Nucleus accumbens (tissue), 56 donors: Measurements from ENCODE around the gene MYO1C.
"Not testable (repeated sequence)": the region's sequence is repeated elsewhere in the genome, so short reads cannot be mapped to it uniquely, and the experiment has no call there.

Experiments used
- DNase-seq, 56 donors: peaks; one replicate each; lab custom pipeline; 2025; lab: John Stamatoyannopoulos, UW

Gene MYO1C

DNA sequence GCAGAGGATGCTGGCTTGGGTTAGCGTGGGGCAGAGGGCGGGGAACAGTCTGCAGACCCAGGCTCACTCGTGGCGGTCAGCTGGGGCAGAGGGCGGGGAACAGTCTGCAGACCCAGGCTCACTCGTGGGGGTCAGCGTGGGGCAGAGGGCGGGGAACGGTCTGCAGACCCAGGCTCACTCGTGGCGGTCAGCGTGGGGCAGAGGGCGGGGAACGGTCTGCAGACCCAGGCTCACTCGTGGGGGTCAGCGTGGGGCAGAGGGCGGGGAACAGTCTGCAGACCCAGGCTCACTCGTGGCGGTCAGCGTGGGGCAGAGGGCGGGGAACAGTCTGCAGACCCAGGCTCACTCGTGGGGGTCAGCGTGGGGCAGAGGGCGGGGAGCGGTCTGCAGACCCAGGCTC lies 16.2 kb upstream of the MYO1C start:
- not testable (repeated sequence) for DNase-seq

DNA sequence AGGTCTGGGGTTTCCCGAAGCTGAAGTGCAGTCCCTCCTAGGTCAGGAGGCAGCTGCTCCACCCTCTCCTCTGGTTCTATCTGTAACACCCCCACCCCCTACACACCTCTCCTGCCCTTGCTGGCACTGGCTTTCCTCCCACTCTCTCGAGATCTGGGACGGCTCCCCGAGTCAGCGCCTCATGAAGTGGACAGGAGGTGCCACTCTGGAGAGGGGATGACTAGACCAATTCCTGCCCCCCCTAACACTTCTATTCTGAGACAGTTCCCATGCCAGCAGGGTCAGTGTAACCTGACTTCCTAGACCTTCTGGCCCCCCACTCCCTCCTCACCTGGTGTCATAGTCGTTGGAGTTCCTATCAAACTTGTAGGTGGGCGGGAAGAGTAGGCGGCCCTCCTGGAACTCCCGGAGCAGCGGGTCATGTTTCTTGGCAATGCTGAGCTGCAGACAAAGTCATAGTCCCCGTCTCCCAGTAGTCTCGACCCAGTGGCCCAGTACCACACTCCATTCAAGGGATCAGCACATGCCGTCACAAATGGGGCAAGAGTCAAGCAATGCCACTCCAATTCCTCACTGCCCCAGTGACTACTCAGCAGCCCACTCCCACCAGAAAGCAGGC lies 14.3 kb upstream of the MYO1C start:
- no peak for DNase-seq

DNA sequence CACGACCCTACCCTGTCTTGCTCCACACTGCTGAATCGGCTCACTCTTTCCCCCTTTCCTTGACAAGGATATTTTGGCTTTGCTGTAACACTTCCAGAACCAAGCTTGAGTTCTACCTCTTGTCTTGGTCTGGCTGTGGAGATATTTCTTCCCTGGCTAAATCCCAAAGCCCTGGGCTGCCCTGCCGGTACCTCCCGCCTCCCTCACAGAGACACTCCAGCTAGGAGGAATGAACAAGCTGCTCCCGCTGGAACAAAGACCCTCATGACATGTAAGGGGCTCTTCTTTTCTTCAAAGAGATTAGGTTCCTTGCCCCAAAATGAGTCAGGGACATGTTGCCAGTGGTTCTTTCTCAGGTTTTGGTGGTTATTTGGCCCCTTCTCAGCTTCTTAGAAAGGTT lies 13.1 kb upstream of the MYO1C start:
- no peak for DNase-seq

DNA sequence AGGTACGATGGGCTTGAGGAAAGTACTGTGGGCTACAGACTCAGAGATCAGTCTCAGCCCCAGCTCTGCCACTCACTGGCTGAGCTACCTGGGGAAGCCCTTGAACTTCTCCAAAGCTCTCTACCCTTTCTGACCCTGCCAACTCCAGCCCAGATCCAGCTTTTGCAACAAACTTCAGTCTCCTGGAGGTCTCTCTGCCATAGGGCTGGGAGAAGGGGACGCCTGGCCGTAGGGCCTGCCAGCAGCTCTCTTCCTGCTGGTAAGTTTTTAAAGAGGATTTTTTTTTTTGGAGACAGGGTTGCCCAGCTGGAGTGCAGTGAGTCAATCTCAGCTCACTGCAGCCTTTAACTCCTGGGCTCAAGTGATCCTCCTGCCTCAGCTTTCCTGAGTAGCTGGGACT lies 12.4 kb upstream of the MYO1C start:
- DNase-seq = no peak

DNA sequence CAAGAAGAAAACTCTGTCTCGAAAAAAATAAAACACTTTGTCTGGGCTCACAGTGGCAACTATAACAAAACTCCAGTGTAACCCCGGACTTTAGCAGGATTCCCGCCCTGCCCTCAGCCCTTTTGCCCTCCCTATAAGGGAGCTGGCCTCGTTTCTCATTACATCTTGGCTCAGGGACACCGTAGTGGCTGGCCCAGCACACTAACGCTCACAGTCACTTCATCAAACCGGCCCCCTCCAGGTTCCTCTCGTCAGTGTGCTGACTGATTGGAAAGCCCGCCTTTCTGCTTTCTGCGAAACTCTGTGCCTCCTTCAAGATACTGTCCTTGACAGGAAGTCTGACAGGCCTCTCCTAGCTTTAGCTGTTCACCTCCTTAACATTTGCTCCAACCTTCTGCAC lies 11.2 kb upstream of the MYO1C start:
- DNase-seq = no peak

DNA sequence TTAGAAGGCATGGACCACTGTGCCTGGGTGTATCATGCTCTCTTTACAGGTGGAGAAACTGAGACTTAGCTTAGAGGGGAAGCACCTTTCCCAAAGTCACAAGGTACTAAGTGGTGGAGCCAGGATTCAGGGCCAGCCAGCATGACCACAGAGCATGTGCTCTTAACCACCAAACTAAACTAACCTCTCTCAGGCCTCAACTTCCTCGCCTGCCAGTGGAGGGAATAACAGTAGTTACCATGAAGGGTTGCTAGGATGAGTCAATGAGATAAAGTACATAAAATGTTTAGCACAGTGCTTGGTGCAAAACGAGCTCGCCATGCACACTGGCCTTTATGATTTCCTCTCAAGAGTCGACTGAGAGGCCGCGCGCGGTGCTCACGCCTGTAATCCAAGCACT lies 6.4 kb upstream of the MYO1C start:
- no peak for DNase-seq

DNA sequence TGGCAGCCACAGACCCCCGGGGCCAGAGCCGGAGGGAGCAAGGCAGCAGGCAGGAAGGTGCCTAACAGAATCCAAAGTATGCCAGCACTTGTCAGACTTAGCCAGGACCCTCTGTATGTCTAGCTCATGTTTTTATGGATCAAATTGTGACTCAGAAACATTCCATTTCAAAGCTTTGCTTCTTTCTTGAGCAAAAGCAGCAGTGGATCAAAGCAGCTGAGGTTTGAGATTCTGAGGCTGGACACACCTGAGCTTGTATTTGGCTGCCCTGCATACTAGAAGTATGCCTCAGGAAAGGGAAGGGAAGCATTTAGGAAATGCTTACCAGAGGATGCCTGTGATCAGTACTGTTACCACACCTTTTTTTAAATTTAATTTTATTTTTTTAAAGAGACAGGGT lies 5.7 kb upstream of the MYO1C start:
- DNase-seq = no peak

DNA sequence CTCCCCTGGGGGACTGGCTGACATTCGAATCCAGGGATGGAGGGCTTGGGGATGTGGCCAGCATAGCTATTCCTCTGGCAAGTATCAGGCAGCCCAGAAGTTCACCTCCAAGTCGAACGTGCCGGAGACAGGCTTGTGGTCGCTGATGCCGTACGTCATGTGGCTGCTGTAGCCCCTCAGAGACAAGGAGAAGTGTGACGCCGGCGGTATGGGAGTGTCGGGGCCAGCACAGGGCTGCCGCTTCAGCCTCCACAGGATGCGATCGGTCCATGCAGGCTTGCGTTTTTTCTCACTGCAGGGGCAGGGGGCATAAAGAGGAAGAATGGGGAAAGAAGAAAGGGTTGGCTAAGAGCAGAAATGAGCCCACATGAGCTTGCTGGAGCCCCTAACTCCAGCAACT lies 5.3 kb upstream of the MYO1C start:
- DNase-seq = no peak

DNA sequence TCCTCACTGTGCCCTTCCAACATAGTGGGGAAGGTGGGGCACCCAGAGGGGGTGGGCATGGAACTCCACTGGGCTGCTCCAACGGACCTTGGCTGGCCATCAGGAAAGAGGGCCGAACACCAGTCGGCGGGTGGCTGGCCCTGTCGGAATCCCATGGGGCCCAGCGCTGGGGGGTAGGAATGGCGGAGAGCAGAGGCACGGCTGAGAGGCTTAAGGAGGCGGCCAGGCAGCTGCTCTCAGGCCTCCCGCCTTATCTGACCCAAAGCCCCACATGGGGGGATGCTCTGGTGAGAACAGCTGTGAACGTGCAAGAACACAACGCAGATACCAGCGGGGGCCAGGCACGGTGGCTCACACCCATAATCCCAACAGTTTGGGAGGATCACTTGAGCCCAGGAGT lies 4.4 kb upstream of the MYO1C start:
- DNase-seq = no peak

DNA sequence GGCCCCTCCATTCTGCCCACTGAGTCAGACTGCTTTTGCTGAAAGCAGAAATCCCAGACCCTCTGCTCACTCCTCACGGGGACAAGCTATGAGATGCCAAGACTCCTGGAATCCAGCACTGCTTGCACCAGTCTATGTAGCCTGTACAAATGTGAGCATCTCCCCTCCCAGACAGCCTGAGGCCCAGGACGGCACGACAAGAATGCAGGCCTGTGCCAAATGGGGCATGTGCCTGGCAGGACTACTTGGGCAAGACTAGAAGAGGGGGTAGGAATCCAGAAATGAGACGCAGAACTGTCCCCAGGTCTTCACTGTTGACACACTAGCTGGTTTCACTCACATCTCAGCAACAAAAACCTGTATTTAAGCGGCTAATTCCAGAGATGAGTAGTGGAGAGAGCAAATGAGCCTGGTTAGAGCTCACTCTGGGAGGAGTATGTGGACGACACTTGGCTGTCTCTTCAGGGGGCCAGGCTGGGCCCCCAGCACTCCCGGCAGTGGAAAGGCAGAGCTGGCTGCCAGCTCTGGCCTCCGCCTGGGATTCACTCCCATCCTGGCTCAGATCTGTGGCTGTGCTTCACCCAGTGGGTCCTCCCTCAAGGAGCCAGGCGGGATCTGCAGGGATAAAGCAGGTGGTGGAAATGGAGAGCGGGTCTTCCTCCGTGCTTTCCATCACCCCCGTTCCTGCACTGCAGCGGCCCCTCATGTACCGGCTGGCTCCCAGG lies 2.9 kb upstream of the MYO1C start:
- peak in 1 of 56 donors; percentile 17 for DNase-seq

DNA sequence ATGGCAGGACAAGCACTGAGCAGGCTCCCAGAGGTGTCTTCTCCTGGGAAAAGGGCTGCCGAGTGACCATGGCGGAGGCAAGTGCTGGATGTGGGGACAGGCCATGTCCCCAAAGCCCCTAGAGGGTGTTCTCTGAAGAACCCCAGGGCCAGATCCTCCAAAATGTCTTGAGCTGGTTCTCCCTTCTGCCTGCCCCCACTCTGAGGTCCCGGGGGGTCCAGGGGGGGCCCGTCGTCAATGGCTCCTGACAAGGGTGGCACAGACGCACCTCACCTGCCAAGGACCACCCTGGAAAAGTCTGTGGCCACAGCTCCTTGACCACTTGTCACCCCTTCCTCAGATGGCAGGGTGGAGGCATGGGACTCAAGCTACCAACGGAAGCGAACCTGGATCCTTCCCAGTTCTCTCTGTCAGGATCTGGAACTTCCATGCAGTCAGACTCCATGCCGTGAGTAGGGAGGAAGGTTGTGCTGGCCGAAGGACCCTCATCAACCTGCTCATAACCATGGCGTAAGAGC lies 2.3 kb upstream of the MYO1C start:
- no peak for DNase-seq

DNA sequence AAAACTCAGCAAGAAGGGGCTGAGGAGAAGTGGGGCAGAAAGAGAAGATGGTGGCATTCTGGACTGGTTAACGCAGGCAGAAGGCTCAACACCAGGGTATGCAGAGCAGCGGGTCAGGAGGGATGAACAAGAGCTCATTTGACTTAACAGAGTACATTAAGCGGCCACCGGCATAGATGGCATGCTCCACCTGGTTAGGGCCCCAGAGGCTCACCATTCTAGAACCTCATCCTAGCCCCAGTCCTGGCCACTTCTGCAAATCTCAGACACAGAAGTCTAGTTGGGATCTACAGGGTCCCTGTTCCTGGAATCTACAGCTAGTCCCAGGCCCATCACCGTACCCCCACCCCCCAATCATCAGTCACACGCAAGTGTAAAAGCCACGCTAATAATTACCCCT lies 1.7 kb upstream of the MYO1C start:
- DNase-seq = no peak

DNA sequence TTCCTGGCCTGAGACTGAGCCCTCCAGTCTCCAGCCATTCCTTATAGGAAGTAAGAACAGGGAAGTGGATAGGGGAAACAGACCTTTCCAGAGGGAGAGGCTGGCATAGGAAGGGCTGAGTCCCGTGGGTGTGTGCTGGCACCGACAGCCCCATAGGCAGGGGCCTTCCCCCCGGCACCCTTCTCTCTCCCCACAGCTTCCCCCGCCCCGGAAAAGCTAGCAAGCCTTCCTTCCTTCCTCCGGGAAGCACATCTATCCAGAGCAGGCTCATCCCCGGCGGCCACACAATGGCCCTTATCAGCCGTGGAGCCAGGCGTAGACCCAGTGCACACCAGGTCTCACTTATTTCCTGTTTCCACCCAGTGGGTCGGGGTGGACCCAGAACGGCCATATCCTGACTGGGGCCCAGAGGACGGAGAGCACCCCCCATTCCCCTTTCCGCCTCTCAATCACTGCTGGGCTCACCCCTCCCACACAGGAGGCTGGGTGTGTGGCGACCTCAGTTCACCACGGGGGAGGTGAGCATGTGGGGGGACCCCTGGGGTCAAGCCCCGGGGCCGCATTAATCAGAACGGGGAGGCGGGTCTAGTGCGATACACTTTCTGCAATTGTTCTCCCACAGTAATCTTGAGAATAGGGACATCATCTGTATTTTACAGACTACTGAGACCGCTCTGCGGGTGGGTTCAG lies 950 bp upstream of the MYO1C start:
- DNase-seq = no peak

DNA sequence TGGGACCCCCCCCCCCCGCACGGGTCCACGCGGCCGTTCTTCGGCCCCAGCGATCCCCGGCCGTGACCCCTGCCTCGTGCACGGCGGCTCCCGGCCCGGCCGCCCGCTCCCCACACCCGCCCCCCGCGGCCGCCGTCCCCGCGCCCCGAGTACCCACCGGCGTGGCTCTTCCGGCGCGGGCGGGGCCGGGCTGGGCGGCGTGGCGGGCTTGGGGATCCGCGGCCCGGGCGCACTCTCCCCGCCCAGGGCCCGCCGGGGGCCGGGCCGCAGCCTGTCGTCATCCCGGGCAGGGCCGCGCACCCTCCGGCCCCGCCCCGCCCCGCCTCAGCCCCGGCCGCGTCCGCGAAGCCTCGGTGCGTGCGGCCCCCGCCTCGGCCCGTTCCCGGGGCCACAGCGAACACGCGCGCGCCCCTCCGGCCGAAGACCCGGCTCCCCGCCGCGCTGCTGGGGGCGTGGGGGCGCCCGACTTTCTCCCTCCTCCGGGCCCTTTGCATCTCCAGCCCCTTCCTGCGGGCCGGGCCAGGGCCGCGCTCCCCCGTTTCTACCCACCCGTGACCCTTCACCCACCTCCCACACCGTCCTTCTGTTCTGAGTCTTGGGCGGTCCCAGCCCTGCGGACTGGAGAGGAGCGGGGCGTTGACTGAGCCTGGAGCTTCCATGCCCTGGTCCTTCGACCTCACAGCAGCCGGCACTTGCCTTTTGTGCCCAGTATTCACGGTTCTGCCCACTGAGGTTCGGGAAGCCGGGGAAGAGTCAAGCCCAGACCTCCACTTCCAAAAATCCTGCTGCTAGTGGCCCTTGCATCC lies 840 bp downstream of the MYO1C start:
- peak in 12 of 56 donors; percentile 3 to 59 (median 20) for DNase-seq

DNA sequence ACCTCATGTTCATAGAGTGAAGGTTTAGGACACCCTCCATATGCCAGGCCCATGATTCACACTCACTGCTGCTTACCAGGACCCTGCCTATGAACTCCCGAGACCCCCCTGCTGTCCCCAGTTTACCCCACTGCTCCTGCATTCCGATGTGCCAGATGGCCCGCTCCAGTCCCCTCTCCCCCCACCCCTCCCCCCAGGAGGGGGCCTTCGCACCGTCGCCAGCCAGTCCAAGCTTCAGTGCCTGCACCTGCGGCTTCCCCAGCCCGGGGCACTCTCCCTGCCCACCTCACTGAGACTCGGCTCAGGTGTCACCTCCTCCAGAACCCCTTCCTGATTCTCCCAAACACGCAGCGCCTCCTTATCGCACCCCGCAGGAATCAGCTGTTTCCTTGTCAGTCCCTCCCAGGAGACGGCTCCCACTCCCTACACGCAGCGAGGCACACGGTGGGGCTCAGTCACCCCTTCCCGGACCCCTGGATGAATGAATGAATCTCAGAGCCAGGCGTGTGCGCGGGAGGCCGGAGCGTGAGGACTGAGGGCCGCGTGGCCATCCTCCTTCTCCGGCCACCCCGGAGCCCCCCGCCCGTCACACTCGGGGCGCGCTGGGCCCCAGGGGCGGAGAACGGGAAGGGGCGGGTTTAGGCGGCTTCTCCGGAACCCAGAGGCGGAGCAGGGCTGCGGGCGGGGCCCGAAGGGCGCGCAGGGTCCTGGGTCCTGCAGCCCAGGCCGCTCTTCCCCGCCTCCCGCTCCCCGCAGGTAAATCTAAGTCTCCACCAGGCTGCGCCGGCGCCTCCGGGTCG lies 1.6 kb downstream of the MYO1C start:
- peak in 15 of 56 donors; percentile 6 to 49 (median 31) for DNase-seq

DNA sequence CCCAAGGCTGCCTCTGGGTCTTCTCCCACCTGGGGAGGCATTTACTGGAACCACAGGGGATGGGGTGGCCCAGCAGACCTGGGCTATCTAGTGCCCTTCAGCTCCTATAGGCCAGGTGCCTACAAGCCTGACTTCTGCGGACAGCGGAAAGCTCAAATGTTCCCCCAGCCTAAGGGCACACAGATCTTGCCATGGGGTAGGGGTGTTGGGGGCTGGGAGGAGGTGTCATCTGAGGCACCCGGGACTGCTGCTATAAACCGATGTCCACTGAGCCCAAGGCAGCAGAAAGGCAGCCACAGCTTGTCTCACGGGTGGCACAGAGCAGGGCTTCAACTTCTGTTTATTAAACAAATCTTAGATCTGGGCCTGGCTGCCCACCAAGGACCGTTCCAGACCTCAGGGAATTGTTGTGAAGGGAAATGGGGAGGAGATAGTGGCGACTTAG lies 3.6 kb downstream of the MYO1C start:
- DNase-seq = no peak

DNA sequence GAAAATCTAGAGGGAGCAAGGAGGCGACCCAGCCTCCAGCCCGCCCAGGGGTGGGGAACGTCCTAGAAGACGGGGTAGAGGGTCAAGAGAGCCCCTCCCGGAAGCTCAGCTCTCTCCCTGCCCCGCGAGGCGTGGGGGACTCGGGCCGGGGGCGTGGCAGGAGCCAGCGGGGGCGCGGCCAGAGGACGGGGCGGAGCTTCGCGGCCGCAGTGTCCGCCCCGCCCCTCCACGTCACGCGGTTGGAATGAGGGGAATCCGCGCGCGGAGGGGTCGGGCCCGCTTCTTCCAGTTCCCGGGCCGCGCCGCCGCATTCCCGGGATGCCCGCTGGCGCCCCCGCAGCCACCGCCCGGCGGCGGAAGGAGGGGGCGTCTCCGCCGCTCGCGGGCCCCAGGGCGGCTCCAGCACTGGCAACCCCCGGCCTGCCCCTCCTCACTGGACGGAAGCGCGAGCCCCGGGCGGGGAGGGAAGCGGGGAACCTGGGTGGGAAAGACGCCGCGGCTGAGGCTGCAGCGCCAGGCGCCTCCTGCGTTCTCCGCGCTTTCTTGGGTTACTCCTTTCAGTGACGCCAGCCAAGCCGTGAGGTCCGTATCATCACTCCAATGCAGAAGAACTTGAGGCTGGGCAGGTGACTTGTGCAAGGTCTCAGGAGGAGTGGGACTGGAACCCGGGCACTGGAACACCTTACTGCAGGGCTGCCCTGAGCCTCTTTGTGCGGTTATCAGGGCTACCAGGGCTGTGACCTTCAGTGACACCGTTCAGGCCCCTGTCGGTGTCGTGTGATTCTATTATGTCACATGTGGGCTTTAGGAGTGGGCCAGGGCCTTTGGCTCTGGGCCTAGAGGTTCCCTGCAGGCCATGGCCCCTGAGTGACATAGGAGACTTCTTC lies 4.3 kb downstream of the MYO1C start:
- peak in 48 of 56 donors; percentile 29 to 85 (median 60) for DNase-seq

DNA sequence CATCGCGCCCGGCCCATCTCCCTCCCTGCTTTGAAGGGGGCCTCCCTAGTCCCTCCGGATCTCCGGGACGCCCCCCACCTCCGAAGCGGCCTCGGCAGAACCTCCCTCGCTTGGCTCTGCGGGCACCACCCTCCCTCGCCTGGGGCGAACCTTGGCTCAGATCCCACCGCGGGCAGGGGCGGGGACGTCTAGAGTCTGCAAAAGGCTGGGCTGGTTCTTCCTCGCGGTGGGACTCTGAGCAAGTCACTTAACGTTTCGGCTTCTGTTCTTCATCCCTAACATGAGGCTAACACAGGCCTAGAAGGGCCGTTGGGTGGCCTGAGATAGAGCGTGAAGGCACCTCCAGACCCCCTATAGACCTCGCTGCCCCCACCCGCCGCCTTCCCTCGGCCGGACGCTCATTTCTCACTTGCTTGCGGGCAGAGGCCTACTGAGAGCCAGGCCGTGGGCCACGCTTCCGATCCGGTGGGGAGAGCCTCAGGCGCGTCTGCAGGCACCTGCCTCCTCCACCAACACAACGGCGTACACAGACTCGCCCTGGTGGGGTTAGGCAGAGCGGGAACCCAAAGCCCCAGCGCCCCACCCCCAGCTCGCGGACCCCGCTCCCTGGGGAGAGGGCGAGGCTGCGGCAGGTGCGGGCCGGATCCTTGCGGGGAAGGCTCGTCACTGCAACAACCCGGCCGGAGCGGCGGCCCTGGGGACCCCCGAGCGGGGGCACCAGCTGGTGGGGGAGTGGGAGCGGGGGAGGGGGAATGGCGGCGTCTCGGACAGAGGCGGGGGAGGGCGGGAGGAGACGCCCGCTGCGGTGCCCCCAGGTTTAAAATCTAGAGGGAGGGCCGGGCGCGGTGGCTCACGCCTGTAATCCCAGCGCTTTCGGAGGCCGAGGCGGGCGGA lies 5.4 kb downstream of the MYO1C start:
- DNase-seq = peak in 10 of 56 donors; percentile 3 to 42 (median 20)
